Psoas muscle (tissue), 8 donors: ENCODE measurements around the gene SOX13. TPM values are rescaled to one million over a fixed set of nuclear protein-coding genes. Genes with fewer than 3 reads are reported as not detected.
A peak's percentile ranks its signal among the peaks of the same experiment; 100 is the strongest.

ENCODE experiments used
- ATAC-seq, 4 donors: fragments of 200-7000 bp; cut with Tn5 transposase; one replicate each; pipeline ENCODE4 v1.9.1; 2020; ENCODE audit warnings: moderate library complexity in 3 of 4, mild to moderate bottlenecking in 2 of 4
- DNase-seq, 2 donors: peaks; one replicate each; pipeline ENCODE4 v3.0.0-alpha.2; 2020
- H3K27ac ChIP-seq: fragments of 200-600 bp; one replicate; pipeline ENCODE4 v1.8.0; 2022
- H3K27me3 ChIP-seq, 3 donors: fragments of 200-600 bp in 1 of 3; one replicate each; pipeline versions ENCODE4 v1.6.1 to v1.8.0; 2013 to 2022; ENCODE audit warnings: low read length in 2 of 3, mild to moderate bottlenecking in 2 of 3, moderate library complexity in 1 of 3; ENCODE audit not compliant: insufficient read depth in 3 of 3
- H3K36me3 ChIP-seq, 2 donors: fragments of 200-600 bp in 1 of 2; one replicate each; pipeline versions ENCODE4 v1.6.1 to v1.8.0; 2013 to 2022; ENCODE audit warnings: low read depth in 1 of 2, mild to moderate bottlenecking in 1 of 2, moderate library complexity in 1 of 2; ENCODE audit not compliant: insufficient read depth in 1 of 2
- H3K4me1 ChIP-seq: fragments of 200-600 bp; one replicate; pipeline ENCODE4 v1.8.0; 2022
- H3K4me3 ChIP-seq: fragments of 200-600 bp; one replicate; pipeline ENCODE4 v1.8.0; 2022; ENCODE audit warnings: mild to moderate bottlenecking
- H3K9me3 ChIP-seq: fragments of 200-600 bp; one replicate; pipeline ENCODE4 v1.8.0; 2022
- WGBS, 3 donors: extraction: QIAGEN DNeasy Blood & Tissue Kit; methylation state at CpG; one replicate each; pipeline versions ENCODE4 v1.1.6 to v1.1.7; 2013; 5-methylcytosine and 5-hydroxymethylcytosine counted together
- intact Hi-C, 2 donors: fragments of 100-400 bp; cut with DNase I; formaldehyde crosslinking; loops; one replicate each; pipeline versions ENCODE4 v1.11.0 to v1.14.2; 2022
- polyA plus RNA-seq, 3 donors: library from polyadenylated mRNA; stranded (reverse); fragments of 200-250 nt; gene quantifications; one replicate each; pipeline ENCODE4 v1.2.3, GENCODE V29; 2013
- total RNA-seq, 4 donors: library from RNA; stranded (reverse); fragmentation: NEBNext Ultra II Directional in 2 of 4; extraction: Animal tissue kit (Norgen Biotek cat#: 25700) in 2 of 4; gene quantifications; one replicate each; pipeline versions ENCODE4 v1.2.1 to v1.2.4, GENCODE V29; 2021 to 2023
- TF ChIP-seq, protein P1 (sequence below): fragments of 200-600 bp; IDR thresholded peaks from one replicate; pipeline ENCODE4 v1.8.0; 2022; ENCODE audit warnings: antibody characterized with exemption
- donor health status: healthy with polysubstance abuse.
- donor health status: DM: no; HTN: no; CAD: no; lungs with moderate emphysema.
- donor health status: Bipolar disorder and iron deficiency.
- donor health status: healthy.
- donor health status: DM: yes; HTN: yes; CAD: no.
- donor health status: DM: no; HTN: no; CAD: no.
- donor health status: DM: no; HTN: no; CAD: no.
- donor health status: DM: yes; HTN: yes; CAD: no.

The SOX13 gene
- total and polyA plus RNA-seq, 7 donors = 5.2 to 19.6 (median 9.4) TPM

GRCh38 chr1:204154568-204155255 is 81.8 kb downstream of the SOX13 start:
- ATAC-seq (no peak), DNase-seq (no peak)
- intact Hi-C loops = no loop called here
- no peak overlapping the region for H3K4me3 ChIP-seq
- no peaks in the 10 kb centered on the region for H3K36me3 ChIP-seq
- TF ChIP-seq, protein P1, sequence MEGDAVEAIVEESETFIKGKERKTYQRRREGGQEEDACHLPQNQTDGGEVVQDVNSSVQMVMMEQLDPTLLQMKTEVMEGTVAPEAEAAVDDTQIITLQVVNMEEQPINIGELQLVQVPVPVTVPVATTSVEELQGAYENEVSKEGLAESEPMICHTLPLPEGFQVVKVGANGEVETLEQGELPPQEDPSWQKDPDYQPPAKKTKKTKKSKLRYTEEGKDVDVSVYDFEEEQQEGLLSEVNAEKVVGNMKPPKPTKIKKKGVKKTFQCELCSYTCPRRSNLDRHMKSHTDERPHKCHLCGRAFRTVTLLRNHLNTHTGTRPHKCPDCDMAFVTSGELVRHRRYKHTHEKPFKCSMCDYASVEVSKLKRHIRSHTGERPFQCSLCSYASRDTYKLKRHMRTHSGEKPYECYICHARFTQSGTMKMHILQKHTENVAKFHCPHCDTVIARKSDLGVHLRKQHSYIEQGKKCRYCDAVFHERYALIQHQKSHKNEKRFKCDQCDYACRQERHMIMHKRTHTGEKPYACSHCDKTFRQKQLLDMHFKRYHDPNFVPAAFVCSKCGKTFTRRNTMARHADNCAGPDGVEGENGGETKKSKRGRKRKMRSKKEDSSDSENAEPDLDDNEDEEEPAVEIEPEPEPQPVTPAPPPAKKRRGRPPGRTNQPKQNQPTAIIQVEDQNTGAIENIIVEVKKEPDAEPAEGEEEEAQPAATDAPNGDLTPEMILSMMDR = no peak
- H3K27me3 ChIP-seq = peaks cover 0 to 38% (median 12%) of the 10 kb centered on the region in 3 donors
- no peaks in the 10 kb centered on the region for H3K4me1 ChIP-seq
- WGBS, 3 donors = 88 to 91% (median 89%) methylated on average over 15 of the region's 15 CpGs
- no peaks in the 10 kb centered on the region for H3K9me3 ChIP-seq
- no peak overlapping the region for H3K27ac ChIP-seq

GRCh38 chr1:204155881-204156280 is 83.0 kb downstream of the SOX13 start:
- H3K36me3 ChIP-seq = no peaks in the 10 kb centered on the region
- WGBS, 3 donors = 89 to 94% (median 94%) methylated on average over 10 of the region's 10 CpGs
- no peak overlapping the region for H3K4me3 ChIP-seq
- DNase-seq (no peak), ATAC-seq (no peak)
- TF ChIP-seq, protein P1 = no peak
- intact Hi-C loops = no loop called here
- peaks cover 0 to 38% (median 13%) of the 10 kb centered on the region in 3 donors for H3K27me3 ChIP-seq
- H3K27ac ChIP-seq = no peak overlapping the region
- H3K9me3 ChIP-seq = no peaks in the 10 kb centered on the region
- no peaks in the 10 kb centered on the region for H3K4me1 ChIP-seq

DNA sequence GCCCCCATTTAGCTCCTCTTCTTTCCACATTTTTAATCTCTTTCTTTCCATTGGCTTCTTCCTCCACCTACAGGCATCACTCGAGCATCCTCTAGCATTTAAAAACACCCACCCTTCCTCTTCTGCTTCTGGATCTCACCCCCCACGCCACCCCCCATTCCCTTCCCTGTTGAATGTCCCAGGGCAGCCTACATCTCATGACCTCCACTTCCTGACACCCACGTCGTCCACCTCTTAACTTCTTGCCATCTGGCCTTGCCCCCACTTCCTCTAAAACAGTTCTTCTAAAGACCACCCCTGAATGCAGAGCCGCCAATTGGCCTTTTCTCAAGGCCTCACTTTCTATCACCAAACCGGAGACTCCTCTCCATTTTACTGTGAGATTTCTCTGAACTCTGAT is 85.0 kb downstream of the SOX13 start:
- Histone ChIP-seq H3K4me3 (no peak overlapping the region), H3K4me1 (no peaks in the 10 kb centered on the region), H3K27ac (no peak overlapping the region), H3K9me3 (no peaks in the 10 kb centered on the region), H3K36me3 (no peaks in the 10 kb centered on the region), H3K27me3 (peaks cover 0 to 22% (median 6%) of the 10 kb centered on the region in 3 donors)
- ATAC-seq (no peak), DNase-seq (no peak)
- 70 to 79% (median 72%) methylated on average over 6 of the region's 6 CpGs for WGBS, 3 donors
- intact Hi-C loops = no loop called here
- TF ChIP-seq, protein P1 = no peak

DNA sequence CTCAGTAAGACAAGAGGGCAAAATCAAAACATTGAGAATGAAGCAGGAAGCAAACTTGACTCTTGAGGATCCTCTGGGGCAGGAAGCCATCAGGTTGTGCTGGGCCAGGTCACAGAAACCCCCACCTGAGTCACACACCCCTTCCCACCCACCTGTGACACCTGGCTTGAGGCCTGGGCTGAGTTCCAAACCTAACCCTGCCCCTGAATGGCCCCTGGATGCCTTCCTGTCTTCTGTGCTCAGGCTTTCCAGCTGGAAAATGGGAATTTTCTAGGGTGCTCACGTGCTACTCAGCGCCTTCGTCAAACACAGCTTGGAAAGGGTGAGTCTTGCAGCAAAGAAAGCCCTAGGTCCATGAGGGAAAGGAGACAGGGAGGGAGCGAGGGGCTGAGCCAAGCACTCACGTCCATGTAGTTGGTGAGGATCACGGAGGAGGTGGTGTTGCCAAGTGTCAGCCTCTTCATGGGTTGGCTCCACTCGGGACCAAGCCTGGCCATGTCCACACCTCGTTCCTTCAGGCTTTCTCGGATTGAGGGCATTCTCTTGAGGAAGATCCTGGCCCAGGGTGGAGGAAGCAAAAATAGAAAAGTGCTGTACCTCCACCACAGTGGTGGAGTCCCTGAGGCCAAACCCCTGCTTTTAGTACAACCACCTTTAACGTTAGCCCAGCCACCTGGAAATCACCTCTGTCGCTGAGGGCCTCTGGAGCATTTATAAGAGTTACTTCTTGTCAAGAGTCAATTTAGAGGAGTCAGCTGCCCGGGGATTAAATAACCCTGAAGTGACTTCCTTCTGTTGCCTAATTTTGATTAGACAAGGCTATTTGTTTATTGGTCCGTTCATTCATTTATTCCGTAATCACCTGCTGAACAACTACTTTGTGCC is 88.9 kb downstream of the SOX13 start:
- H3K9me3 ChIP-seq = no peaks in the 10 kb centered on the region
- TF ChIP-seq, protein P1 = no peak
- intact Hi-C loops = loop anchor here (1.0 to 5.0 kb wide), 4 partner anchors 45 to 201 kb away; no protein-coding TSS in a partner anchor
- no peak overlapping the region for H3K27ac ChIP-seq
- ATAC-seq (peak in 2 of 4 donors; percentile 19 to 26), DNase-seq (no peak)
- WGBS, 3 donors = 36 to 60% (median 44%) methylated on average over 14 of the region's 14 CpGs
- H3K27me3 ChIP-seq = peaks cover 0 to 2% (median 0%) of the 10 kb centered on the region in 3 donors
- no peak overlapping the region for H3K4me3 ChIP-seq
- H3K4me1 ChIP-seq = no peaks in the 10 kb centered on the region
- H3K36me3 ChIP-seq = no peaks in the 10 kb centered on the region
